ENCODE data around the gene INSC. TPM values are rescaled to one million over a fixed set of nuclear protein-coding genes. Genes with fewer than 3 reads are reported as not detected.

Gene INSC
- total RNA-seq, 1 experiment from 2014 or later, result 0.17 TPM

- intact Hi-C loops (cut with micrococcal nuclease), result no loop called here
- H3K4me3 ChIP-seq (replicated peaks in 1 of 2; ENCODE audit: low read depth in 1 of 2, low read length in 2 of 2), result no peak overlapping the region
- H3K36me3 ChIP-seq (ENCODE audit: control insufficient read depth in 1 of 2, insufficient read depth in 2 of 2, low read length in 2 of 2), result no peaks in the 10 kb centered on the region
- ATAC-seq, result peak; percentile 87
- peak; percentile 7 for DNase-seq (ENCODE audit: low read depth, low spot score)
- RAD21 ChIA-PET (ENCODE audit: low non-redundant PET in 1 of 2, low total read pairs in 2 of 2, uncharacterized antibody in 2 of 2, unreplicated experiment in 2 of 2), result no interaction called here
- H3K4me1 ChIP-seq (ENCODE audit: control insufficient read depth in 1 of 2, insufficient read depth in 2 of 2, low read length in 2 of 2), result no peaks in the 10 kb centered on the region
- H3K9me3 ChIP-seq (ENCODE audit: control insufficient read depth in 1 of 2, insufficient read depth in 1 of 2, low read depth in 1 of 2, low read length in 2 of 2), result no peaks in the 10 kb centered on the region
- no peak for TF ChIP-seq JUND (IDR thresholded peaks at IDR 0.05)
- TF ChIP-seq CTCF (IDR thresholded peaks at IDR 0.05 in 2 of 3, conservative IDR thresholded peaks at IDR 0.05 in 1 of 3; ENCODE audit: borderline replicate concordance in 1 of 3, insufficient read depth in 1 of 3, low read depth in 2 of 3, low read length in 2 of 3), result peak; percentile 59 to 71 (median 70); a peak in 5 of 6 replicates
- peak; percentile 54 for TF ChIP-seq RAD21 (IDR thresholded peaks at IDR 0.05; ENCODE audit: low read depth)
- POLR2A ChIA-PET, result no interaction called here
- H3K27ac ChIP-seq (ENCODE audit: low read depth, low read length), result no peak overlapping the region
- CTCF ChIA-PET, result interaction anchor here (0.6 to 2.2 kb wide), 3 partner anchors 111 to 308 kb away, joined by 3 to 10 read pairs (median 3); no protein-coding TSS in a partner anchor
- no peaks in the 10 kb centered on the region for H3K27me3 ChIP-seq (ENCODE audit: insufficient read depth, low read length)
- no TSS peak for BruUV-seq (replicated peaks)
- no peak overlapping the region for H3K4me2 ChIP-seq (ENCODE audit: low read length)
- H2AFZ ChIP-seq (ENCODE audit: low read depth, low read length, poor library complexity, severe bottlenecking), result no peak overlapping the region
- no peaks in the 10 kb centered on the region for H3K79me2 ChIP-seq (ENCODE audit: insufficient read depth, low read length)
- no peak overlapping the region for H3K9ac ChIP-seq (ENCODE audit: low read length)
- no peaks in the 10 kb centered on the region for H4K20me1 ChIP-seq (ENCODE audit: insufficient read depth)
- no peaks in the 10 kb centered on the region for H3K9me2 ChIP-seq (ENCODE audit: insufficient read depth)
Measured at GRCh38 chr11:15216678-15217077, 102.0 kb downstream of the INSC start.

GRCh38 chr11:15217416-15217815 lies 102.7 kb downstream of the INSC start:
- no peak overlapping the region for H3K27ac ChIP-seq (ENCODE audit: low read depth, low read length)
- H3K27me3 ChIP-seq (ENCODE audit: insufficient read depth, low read length), result no peaks in the 10 kb centered on the region
- no peak overlapping the region for H2AFZ ChIP-seq (ENCODE audit: low read depth, low read length, poor library complexity, severe bottlenecking)
- no peaks in the 10 kb centered on the region for H3K9me2 ChIP-seq (ENCODE audit: insufficient read depth)
- H3K9me3 ChIP-seq (ENCODE audit: control insufficient read depth in 1 of 2, insufficient read depth in 1 of 2, low read depth in 1 of 2, low read length in 2 of 2), result no peaks in the 10 kb centered on the region
- no peak for ATAC-seq
- no peaks in the 10 kb centered on the region for H3K36me3 ChIP-seq (ENCODE audit: control insufficient read depth in 1 of 2, insufficient read depth in 2 of 2, low read length in 2 of 2)
- H3K4me2 ChIP-seq (ENCODE audit: low read length), result no peak overlapping the region
- no peaks in the 10 kb centered on the region for H3K79me2 ChIP-seq (ENCODE audit: insufficient read depth, low read length)
- ChIA-PET RAD21 (ENCODE audit: low non-redundant PET in 1 of 2, low total read pairs in 2 of 2, uncharacterized antibody in 2 of 2, unreplicated experiment in 2 of 2) (no interaction called here), CTCF (interaction anchor here (0.6 kb wide), 1 partner anchor 309 kb away, joined by 3 read pairs; no protein-coding TSS in a partner anchor), POLR2A (no interaction called here)
- no peak overlapping the region for H3K9ac ChIP-seq (ENCODE audit: low read length)
- no peak for TF ChIP-seq EGR1 (IDR thresholded peaks at IDR 0.05; ENCODE audit: low read depth)
- no peak for TF ChIP-seq RAD21 (IDR thresholded peaks at IDR 0.05; ENCODE audit: low read depth)
- no peak for TF ChIP-seq ZFX (IDR thresholded peaks at IDR 0.05)
- TF ChIP-seq YY1 (IDR thresholded peaks at IDR 0.05; ENCODE audit: extremely low read depth, insufficient replicate concordance, low read depth, low read length), result no peak
- TF ChIP-seq JUND (IDR thresholded peaks at IDR 0.05), result no peak
- no peak for TF ChIP-seq ZNF274 (IDR thresholded peaks at IDR 0.05; ENCODE audit: low read depth, low read length)
- TF ChIP-seq SRF (IDR thresholded peaks at IDR 0.05; ENCODE audit: low read depth), result no peak
- no peak for TF ChIP-seq MAX (IDR thresholded peaks at IDR 0.05)
- intact Hi-C loops (cut with micrococcal nuclease), result no loop called here
- no peaks in the 10 kb centered on the region for H3K4me1 ChIP-seq (ENCODE audit: control insufficient read depth in 1 of 2, insufficient read depth in 2 of 2, low read length in 2 of 2)
- H3K4me3 ChIP-seq (replicated peaks in 1 of 2; ENCODE audit: low read depth in 1 of 2, low read length in 2 of 2), result no peak overlapping the region
- no peaks in the 10 kb centered on the region for H4K20me1 ChIP-seq (ENCODE audit: insufficient read depth)
- no peak for DNase-seq (ENCODE audit: low read depth, low spot score)
- no TSS peak for BruUV-seq (replicated peaks)

Data from HCT116 (cell line).